ENCODE data around the gene INAVA. TPM values are rescaled to one million over a fixed set of nuclear protein-coding genes. Genes with fewer than 3 reads are reported as not detected.
"Not testable (repeated sequence)": the region's sequence is repeated elsewhere in the genome, so short reads cannot be mapped to it uniquely, and the experiment has no call there.

INAVA gene
- total RNA-seq, 1 donor from 2014 or later = 34.6 TPM

- no peaks in the 10 kb centered on the region for H3K4me1 Mint-ChIP-seq
- no peak for DNase-seq (ENCODE audit: low spot score in 2 of 2, unreplicated experiment in 2 of 2)
- no peaks in the 10 kb centered on the region for H3K36me3 Mint-ChIP-seq
- no peak overlapping the region for H3K27ac Mint-ChIP-seq
- H3K4me3 Mint-ChIP-seq = no peak overlapping the region
- TF ChIP-seq CTCF (IDR thresholded peaks at IDR 0.05; ENCODE audit: unreplicated experiment) = no peak
- H3K9me3 Mint-ChIP-seq = peaks cover under 1% of the 10 kb centered on the region
- H3K27me3 Mint-ChIP-seq (ENCODE audit: low read depth) = peaks cover 2% of the 10 kb centered on the region
Observed at GRCh38 chr1:200934676-200935245, 40.1 kb downstream of the INAVA start.

DNA sequence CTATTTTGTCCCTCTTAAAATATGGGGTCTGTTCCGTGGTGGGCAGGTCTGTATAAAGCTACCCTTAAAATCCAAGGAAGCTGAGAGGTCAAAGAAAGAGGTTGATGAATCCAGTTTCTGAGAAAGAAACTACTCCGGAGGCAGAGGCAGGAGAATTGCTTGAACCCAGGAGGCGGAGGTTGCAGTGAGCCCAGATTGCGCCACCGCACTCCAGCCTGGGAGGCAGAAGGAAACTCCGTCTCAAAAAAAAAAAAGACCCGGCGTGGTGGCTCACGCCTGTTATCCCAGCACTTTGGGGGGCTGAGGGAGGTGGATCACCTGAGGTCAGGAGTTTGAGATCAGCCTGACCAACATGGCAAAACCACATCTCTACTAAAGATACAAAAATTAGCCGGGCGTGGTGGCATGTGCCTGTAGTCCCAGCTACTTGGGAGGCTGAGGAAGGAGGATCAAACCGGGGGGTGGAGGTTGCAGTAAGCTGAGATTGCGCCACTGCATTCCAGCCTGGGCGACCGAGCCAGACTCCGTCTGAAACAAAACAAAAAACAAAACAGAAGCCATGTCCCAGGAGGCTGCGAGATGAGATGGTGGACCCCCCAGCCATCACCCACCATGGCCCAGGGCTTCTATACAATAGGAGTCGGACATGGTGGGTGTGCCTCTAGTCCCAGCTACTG, 40.7 kb downstream of the INAVA start:
- not testable (repeated sequence) for H3K4me3 Mint-ChIP-seq; H3K4me1 Mint-ChIP-seq; H3K9me3 Mint-ChIP-seq; H3K27ac Mint-ChIP-seq; H3K27me3 Mint-ChIP-seq (ENCODE audit: low read depth); DNase-seq (ENCODE audit: low spot score in 2 of 2, unreplicated experiment in 2 of 2); H3K36me3 Mint-ChIP-seq

DNA sequence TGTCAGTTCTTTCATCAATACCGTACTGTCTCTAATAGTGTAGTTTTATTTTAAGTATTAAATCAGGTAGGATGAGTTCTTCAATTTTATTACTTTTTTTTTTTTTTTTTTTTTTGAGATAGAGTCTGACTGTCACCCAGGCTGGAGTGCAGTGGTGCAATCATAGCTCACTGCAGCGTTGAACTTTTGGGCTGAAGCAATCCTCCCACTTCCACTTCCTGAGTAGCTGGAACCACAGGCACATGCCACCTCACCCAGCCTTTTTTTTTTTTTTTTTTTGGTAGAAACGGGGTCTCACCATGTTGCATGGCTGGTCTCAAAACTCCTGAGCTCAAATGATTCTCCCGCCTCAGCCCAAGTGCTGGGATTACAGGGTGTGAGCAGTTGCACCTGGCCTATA, 44.3 kb downstream of the INAVA start:
- Mint-ChIP-seq H3K4me1 (no peaks in the 10 kb centered on the region), H3K36me3 (peaks cover 6% of the 10 kb centered on the region), H3K27ac (no peak overlapping the region), H3K4me3 (no peak overlapping the region), H3K27me3 (ENCODE audit: low read depth) (no peaks in the 10 kb centered on the region), H3K9me3 (peaks cover 25% of the 10 kb centered on the region)
- TF ChIP-seq CTCF (IDR thresholded peaks at IDR 0.05; ENCODE audit: unreplicated experiment) = no peak
- DNase-seq (ENCODE audit: low spot score in 2 of 2, unreplicated experiment in 2 of 2) = no peak

- DNase-seq (ENCODE audit: low spot score in 2 of 2, unreplicated experiment in 2 of 2) = no peak
- Mint-ChIP-seq H3K36me3 (peaks cover 8% of the 10 kb centered on the region), H3K27ac (peak overlapping the region; percentile 13), H3K4me1 (no peaks in the 10 kb centered on the region), H3K9me3 (peaks cover 50% of the 10 kb centered on the region), H3K27me3 (ENCODE audit: low read depth) (no peaks in the 10 kb centered on the region), H3K4me3 (no peak overlapping the region)
- no peak for TF ChIP-seq CTCF (IDR thresholded peaks at IDR 0.05; ENCODE audit: unreplicated experiment)
Observed at GRCh38 chr1:200945111-200945510, 50.4 kb downstream of the INAVA start.

DNA sequence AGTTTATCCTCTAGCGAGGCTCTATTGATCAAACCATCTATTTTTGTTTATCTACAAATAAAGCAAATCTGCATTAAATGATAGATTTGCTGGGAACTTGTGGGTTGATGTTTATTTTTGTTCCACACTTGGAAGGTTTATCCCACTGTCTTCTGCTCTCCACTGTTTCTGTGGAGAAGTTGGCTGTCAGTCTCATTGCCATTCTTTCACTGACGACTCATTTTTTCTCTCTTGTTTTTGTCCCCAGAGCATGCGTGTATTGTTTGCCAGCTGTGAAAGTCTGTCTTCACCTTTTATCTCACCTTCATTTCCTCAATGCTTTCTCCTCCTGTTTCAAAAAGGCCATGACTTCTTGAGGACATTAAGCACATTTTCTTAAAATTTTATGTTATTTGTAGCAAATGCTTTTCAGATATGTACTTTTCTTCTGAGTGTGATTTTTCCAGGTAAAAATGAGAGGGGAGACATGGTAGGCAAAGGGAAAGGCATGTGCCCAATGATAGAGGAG, 52.4 kb downstream of the INAVA start:
- Mint-ChIP-seq H3K27me3 (ENCODE audit: low read depth) (no peaks in the 10 kb centered on the region), H3K4me1 (no peaks in the 10 kb centered on the region), H3K4me3 (no peak overlapping the region), H3K36me3 (peaks cover 4% of the 10 kb centered on the region), H3K9me3 (peaks cover 38% of the 10 kb centered on the region), H3K27ac (no peak overlapping the region)
- no peak for DNase-seq (ENCODE audit: low spot score in 2 of 2, unreplicated experiment in 2 of 2)
- no peak for TF ChIP-seq CTCF (IDR thresholded peaks at IDR 0.05; ENCODE audit: unreplicated experiment)

GRCh38 chr1:200949626-200950025, 54.9 kb downstream of the INAVA start:
- H3K36me3 Mint-ChIP-seq = peaks cover 2% of the 10 kb centered on the region
- no peak for DNase-seq (ENCODE audit: low spot score in 2 of 2, unreplicated experiment in 2 of 2)
- no peaks in the 10 kb centered on the region for H3K27me3 Mint-ChIP-seq (ENCODE audit: low read depth)
- H3K4me3 Mint-ChIP-seq = no peak overlapping the region
- H3K4me1 Mint-ChIP-seq = no peaks in the 10 kb centered on the region
- TF ChIP-seq CTCF (IDR thresholded peaks at IDR 0.05; ENCODE audit: unreplicated experiment) = no peak
- H3K9me3 Mint-ChIP-seq = peaks cover 24% of the 10 kb centered on the region
- H3K27ac Mint-ChIP-seq = no peak overlapping the region
